GM23338 (cell line): ENCODE results near the gene ZBTB49. TPM values are rescaled to one million over a fixed set of nuclear protein-coding genes. Genes with fewer than 3 reads are reported as not detected.

Source experiments
- ATAC-seq: fragments of 200-7000 bp; cut with Tn5 transposase; 3 replicates; pipeline ENCODE4 v1.9.1; 2020
- DNase-seq: peaks from one replicate; pipeline ENCODE4 v3.0.0-alpha.2; 2015; ENCODE audit warnings: low spot score
- H2AFZ ChIP-seq: fragments of 200-600 bp; sonication (generic); 2 replicates; pipeline ENCODE4 v1.8.0; 2016; ENCODE audit warnings: antibody characterized with exemption, mild to moderate bottlenecking, moderate library complexity
- H3F3A ChIP-seq: fragments of 200-600 bp; sonication (generic); replicated peaks from 2 replicates; pipeline ENCODE4 v1.8.0; 2017; ENCODE audit warnings: antibody characterized with exemption, mixed run types, low read depth
- H3K27ac ChIP-seq: fragments of 200-600 bp; sonication (generic); 2 replicates; pipeline ENCODE4 v1.6.1; 2016; ENCODE audit warnings: low read depth
- H3K27me3 ChIP-seq: fragments of 200-600 bp; sonication (generic); 2 replicates; pipeline ENCODE4 v1.8.0; 2016; ENCODE audit warnings: mild to moderate bottlenecking, mixed run types, moderate library complexity; ENCODE audit not compliant: insufficient read depth
- H3K36me3 ChIP-seq: fragments of 200-600 bp; sonication (generic); 2 replicates; pipeline ENCODE4 v1.8.0; 2016; ENCODE audit warnings: mild to moderate bottlenecking; ENCODE audit not compliant: insufficient read depth
- H3K4me1 ChIP-seq: fragments of 200-600 bp; sonication (generic); 2 replicates; pipeline ENCODE4 v1.8.0; 2016; ENCODE audit warnings: mild to moderate bottlenecking, moderate library complexity; ENCODE audit not compliant: insufficient read depth
- H3K4me2 ChIP-seq: fragments of 200-600 bp; sonication (generic); 2 replicates; pipeline ENCODE4 v1.7.1; 2017; ENCODE audit warnings: mixed run types
- H3K4me3 ChIP-seq: fragments of 200-600 bp; sonication (generic); 2 replicates; pipeline ENCODE4 v1.6.1; 2016; ENCODE audit warnings: mixed run types
- H3K79me2 ChIP-seq: fragments of 200-600 bp; sonication (generic); replicated peaks from 2 replicates; pipeline ENCODE4 v1.8.0; 2017; ENCODE audit warnings: mild to moderate bottlenecking; ENCODE audit not compliant: insufficient read depth
- H3K9me2 ChIP-seq: fragments of 200-600 bp; sonication (generic); 2 replicates; pipeline ENCODE4 v1.8.0; 2017; ENCODE audit not compliant: insufficient read depth
- H4K20me1 ChIP-seq: fragments of 200-600 bp; sonication (generic); replicated peaks from 2 replicates; pipeline ENCODE4 v1.8.0; 2017; ENCODE audit warnings: mild to moderate bottlenecking; ENCODE audit not compliant: insufficient read depth
- H3K27ac Mint-ChIP-seq: 2 replicates; pipeline ENCODE4 v1.8.0; 2020; ENCODE audit warnings: inconsistent platforms, mild to moderate bottlenecking, moderate library complexity, mixed read lengths
- H3K27me3 Mint-ChIP-seq: 3 replicates; pipeline ENCODE4 v1.8.0; 2022; ENCODE audit warnings: low read depth, mild to moderate bottlenecking, moderate library complexity, mixed read lengths, inconsistent platforms; ENCODE audit not compliant: insufficient read depth, poor library complexity
- H3K36me3 Mint-ChIP-seq: 3 replicates; pipeline ENCODE4 v1.8.0; 2021; ENCODE audit warnings: low read depth, mild to moderate bottlenecking, inconsistent platforms, moderate library complexity, mixed read lengths
- H3K4me1 Mint-ChIP-seq: 3 replicates; pipeline ENCODE4 v1.8.0; 2020; ENCODE audit warnings: mild to moderate bottlenecking, inconsistent platforms, mixed read lengths
- H3K4me3 Mint-ChIP-seq: 3 replicates; pipeline ENCODE4 v1.8.0; 2021; ENCODE audit warnings: moderate library complexity, mild to moderate bottlenecking, inconsistent platforms, mixed read lengths
- H3K9me3 Mint-ChIP-seq: 3 replicates; pipeline ENCODE4 v1.8.0; 2020; ENCODE audit warnings: moderate library complexity, mild to moderate bottlenecking, inconsistent platforms, mixed read lengths
- CREB1 ChIP-seq: fragments of 250-450 bp; sonication (Bioruptor Pico); IDR thresholded peaks from 2 replicates; pipeline ENCODE4 v1.5.0; 2020; ENCODE audit warnings: low read depth, mild to moderate bottlenecking, moderate library complexity
- ETS1 ChIP-seq: IDR thresholded peaks from 2 replicates; pipeline ENCODE4 v1.6.1; 2016; ENCODE audit warnings: antibody characterized with exemption
- EZH2phosphoT487 ChIP-seq: fragments of 200-600 bp; sonication (generic); IDR thresholded peaks from one replicate; pipeline ENCODE4 v1.8.1; 2018; ENCODE audit warnings: antibody characterized with exemption; ENCODE audit not compliant: unreplicated experiment
- JUNB ChIP-seq: IDR thresholded peaks from one replicate; pipeline ENCODE4 v1.6.1; 2016; ENCODE audit warnings: antibody characterized with exemption; ENCODE audit not compliant: unreplicated experiment
- NANOG ChIP-seq: IDR thresholded peaks from 2 replicates; pipeline ENCODE4 v1.6.1; 2016; ENCODE audit warnings: antibody characterized with exemption, borderline replicate concordance
- POLR2AphosphoS5 ChIP-seq: IDR thresholded peaks from 2 replicates; pipeline ENCODE4 v1.6.1; 2016; ENCODE audit warnings: antibody characterized with exemption, low read depth
- STAT1 ChIP-seq: IDR thresholded peaks from one replicate; pipeline ENCODE4 v1.6.1; 2016; ENCODE audit warnings: antibody characterized with exemption; ENCODE audit not compliant: unreplicated experiment
- ZNF114 ChIP-seq: fragments of 250-450 bp; sonication (Bioruptor Pico); IDR thresholded peaks from 2 replicates; pipeline ENCODE4 v1.5.0; 2020; ENCODE audit warnings: mild to moderate bottlenecking, moderate library complexity
- ZNF331 ChIP-seq: fragments of 250-450 bp; sonication (Bioruptor Pico); IDR thresholded peaks from 2 replicates; pipeline ENCODE4 v1.5.0; 2020; ENCODE audit warnings: low read depth, mild to moderate bottlenecking, moderate library complexity
- ZNF462 ChIP-seq: fragments of 250-450 bp; sonication (Bioruptor Pico); IDR thresholded peaks from 2 replicates; pipeline ENCODE4 v1.5.0; 2020; ENCODE audit warnings: mild to moderate bottlenecking, moderate library complexity
- polyA plus RNA-seq: library from polyadenylated mRNA; unstranded; fragments of >200 nt; fragmentation: Nextera tagmentation; extraction: Ambion mirVana; gene quantifications from 2 replicates; pipeline ENCODE4 v1.2.1, GENCODE V29; 2016
- total RNA-seq: library from RNA; depleted of rRNA; stranded (reverse); fragments of >200 nt; shearing (Covaris generic); gene quantifications from 2 replicates; pipeline ENCODE4 v1.2.3, GENCODE V29; 2014

The ZBTB49 gene
- total and polyA plus RNA-seq, 2 experiments from 2014 or later = 4.1 to 6.0 TPM

GRCh38 chr4:4248029-4248884 lies 41.8 kb upstream of the ZBTB49 start, which contains the start of gene TMEM128:
Gene TMEM128 (minus strand): TSS chr4:4248223. CDS start chr4:4248202, 21 bp downstream.
- Histone ChIP-seq H3K9me2 (no peaks in the 10 kb centered on the region), H2AFZ (peak within 1 kb of the TSS; percentile 96), H3K27ac (peak within 1 kb of the TSS; percentile 88), H4K20me1 (no peaks in the 10 kb centered on the region), H3K4me2 (peak within 1 kb of the TSS; percentile 94), H3K27me3 (peaks cover 9% of the 10 kb centered on the region; the same call in 1 of the 2 replicates), H3K4me3 (peak within 1 kb of the TSS; percentile 89), H3K4me1 (peaks cover 7% of the 10 kb centered on the region), H3K79me2 (peaks cover 4% of the 10 kb centered on the region), H3K36me3 (peaks cover 3% of the 10 kb centered on the region; the same call in 1 of the 2 replicates), H3F3A (0 out of 2 replicates have a peak, but pooled peaks cover 3% of the 10 kb centered on the region)
- no peaks in the 10 kb centered on the region for H3K9me3 Mint-ChIP-seq
- H3K27ac Mint-ChIP-seq = peak within 1 kb of the TSS; percentile 97
- ATAC-seq = peak; percentile 93
- peaks cover 20% of the 10 kb centered on the region for H3K36me3 Mint-ChIP-seq
- peak within 1 kb of the TSS; percentile 91 for H3K4me3 Mint-ChIP-seq
- DNase-seq = peak; percentile 97
- TF ChIP-seq STAT1 (no peak), NANOG (no peak), EZH2phosphoT487 (no peak), ETS1 (peak; percentile 63), JUNB (no peak), ZNF114 (CRISPR knock-in tag) (no peak), ZNF331 (CRISPR knock-in tag) (no peak), POLR2AphosphoS5 (peak; percentile 89), ZNF462 (CRISPR knock-in tag) (no peak), CREB1 (CRISPR knock-in tag) (peak; percentile 95)
- H3K4me1 Mint-ChIP-seq = peaks cover 11% of the 10 kb centered on the region
- H3K27me3 Mint-ChIP-seq = peaks cover 3% of the 10 kb centered on the region
